Psoas muscle (tissue), 8 donors: Measurements from ENCODE around the gene PTGDS. TPM values are rescaled to one million over a fixed set of nuclear protein-coding genes. Genes with fewer than 3 reads are reported as not detected.

Experiments used
- ATAC-seq, 4 donors: fragments of 200-7000 bp; cut with Tn5 transposase; one replicate each; pipeline ENCODE4 v1.9.1; 2020; ENCODE audit warnings: moderate library complexity in 3 of 4, mild to moderate bottlenecking in 2 of 4
- DNase-seq, 2 donors: peaks; one replicate each; pipeline ENCODE4 v3.0.0-alpha.2; 2020
- H3K27ac ChIP-seq: fragments of 200-600 bp; one replicate; pipeline ENCODE4 v1.8.0; 2022
- H3K27me3 ChIP-seq, 3 donors: fragments of 200-600 bp in 1 of 3; one replicate each; pipeline versions ENCODE4 v1.6.1 to v1.8.0; 2013 to 2022; ENCODE audit warnings: low read length in 2 of 3, mild to moderate bottlenecking in 2 of 3, moderate library complexity in 1 of 3; ENCODE audit not compliant: insufficient read depth in 3 of 3
- H3K36me3 ChIP-seq, 2 donors: fragments of 200-600 bp in 1 of 2; one replicate each; pipeline versions ENCODE4 v1.6.1 to v1.8.0; 2013 to 2022; ENCODE audit warnings: low read depth in 1 of 2, mild to moderate bottlenecking in 1 of 2, moderate library complexity in 1 of 2; ENCODE audit not compliant: insufficient read depth in 1 of 2
- H3K4me1 ChIP-seq: fragments of 200-600 bp; one replicate; pipeline ENCODE4 v1.8.0; 2022
- H3K4me3 ChIP-seq: fragments of 200-600 bp; one replicate; pipeline ENCODE4 v1.8.0; 2022; ENCODE audit warnings: mild to moderate bottlenecking
- H3K9me3 ChIP-seq: fragments of 200-600 bp; one replicate; pipeline ENCODE4 v1.8.0; 2022
- CTCF ChIP-seq: fragments of 200-600 bp; IDR thresholded peaks from one replicate; pipeline ENCODE4 v1.8.0; 2022; ENCODE audit warnings: antibody characterized with exemption
- WGBS, 3 donors: extraction: QIAGEN DNeasy Blood & Tissue Kit; methylation state at CpG; one replicate each; pipeline versions ENCODE4 v1.1.6 to v1.1.7; 2013; 5-methylcytosine and 5-hydroxymethylcytosine counted together
- intact Hi-C, 2 donors: fragments of 100-400 bp; cut with DNase I; formaldehyde crosslinking; loops; one replicate each; pipeline versions ENCODE4 v1.11.0 to v1.14.2; 2022
- polyA plus RNA-seq, 3 donors: library from polyadenylated mRNA; stranded (reverse); fragments of 200-250 nt; gene quantifications; one replicate each; pipeline ENCODE4 v1.2.3, GENCODE V29; 2013
- total RNA-seq, 4 donors: library from RNA; stranded (reverse); fragmentation: NEBNext Ultra II Directional in 2 of 4; extraction: Animal tissue kit (Norgen Biotek cat#: 25700) in 2 of 4; gene quantifications; one replicate each; pipeline versions ENCODE4 v1.2.1 to v1.2.4, GENCODE V29; 2021 to 2023
- donor health status: healthy with polysubstance abuse.
- donor health status: DM: no; HTN: no; CAD: no; lungs with moderate emphysema.
- donor health status: Bipolar disorder and iron deficiency.
- donor health status: healthy.
- donor health status: DM: yes; HTN: yes; CAD: no.
- donor health status: DM: no; HTN: no; CAD: no.
- donor health status: DM: no; HTN: no; CAD: no.
- donor health status: DM: yes; HTN: yes; CAD: no.

PTGDS gene
- total and polyA plus RNA-seq, 7 donors, result 23.3 to 130 (median 37.9) TPM

GRCh38 chr9:136978073-136978864, 965 bp downstream of the PTGDS start:
- peak; percentile 58 to 76 (median 68) for ATAC-seq
- Histone ChIP-seq H3K36me3 (no peaks in the 10 kb centered on the region), H3K4me1 (peaks cover 12% of the 10 kb centered on the region), H3K4me3 (peak overlapping the region; percentile 64), H3K27me3 (peaks cover 0 to 8% (median 6%) of the 10 kb centered on the region in 3 donors), H3K9me3 (no peaks in the 10 kb centered on the region), H3K27ac (no peak overlapping the region)
- 1 to 2% (median 2%) methylated on average over 33 to 78 of the region's 78 CpGs for WGBS, 3 donors
- TF ChIP-seq CTCF, result no peak
- intact Hi-C loops, result no loop called here
- peak; percentile 74 to 89 for DNase-seq

- no peak overlapping the region for H3K4me3 ChIP-seq
- no peak overlapping the region for H3K27ac ChIP-seq
- no peaks in the 10 kb centered on the region for H3K9me3 ChIP-seq
- intact Hi-C loops, result no loop called here
- peaks cover 0 to 16% (median 6%) of the 10 kb centered on the region in 3 donors for H3K27me3 ChIP-seq
- no peak for ATAC-seq
- H3K4me1 ChIP-seq, result peaks cover 12% of the 10 kb centered on the region
- no peaks in the 10 kb centered on the region for H3K36me3 ChIP-seq
- 57 to 63% (median 58%) methylated on average over 26 to 41 of the region's 41 CpGs for whole genome bisulfite sequencing, 3 donors
- DNase-seq, result peak in 1 of 2 donors; percentile 53
- no peak for TF ChIP-seq CTCF
Observed at GRCh38 chr9:136978865-136979544, 1.7 kb downstream of the PTGDS start.

DNA sequence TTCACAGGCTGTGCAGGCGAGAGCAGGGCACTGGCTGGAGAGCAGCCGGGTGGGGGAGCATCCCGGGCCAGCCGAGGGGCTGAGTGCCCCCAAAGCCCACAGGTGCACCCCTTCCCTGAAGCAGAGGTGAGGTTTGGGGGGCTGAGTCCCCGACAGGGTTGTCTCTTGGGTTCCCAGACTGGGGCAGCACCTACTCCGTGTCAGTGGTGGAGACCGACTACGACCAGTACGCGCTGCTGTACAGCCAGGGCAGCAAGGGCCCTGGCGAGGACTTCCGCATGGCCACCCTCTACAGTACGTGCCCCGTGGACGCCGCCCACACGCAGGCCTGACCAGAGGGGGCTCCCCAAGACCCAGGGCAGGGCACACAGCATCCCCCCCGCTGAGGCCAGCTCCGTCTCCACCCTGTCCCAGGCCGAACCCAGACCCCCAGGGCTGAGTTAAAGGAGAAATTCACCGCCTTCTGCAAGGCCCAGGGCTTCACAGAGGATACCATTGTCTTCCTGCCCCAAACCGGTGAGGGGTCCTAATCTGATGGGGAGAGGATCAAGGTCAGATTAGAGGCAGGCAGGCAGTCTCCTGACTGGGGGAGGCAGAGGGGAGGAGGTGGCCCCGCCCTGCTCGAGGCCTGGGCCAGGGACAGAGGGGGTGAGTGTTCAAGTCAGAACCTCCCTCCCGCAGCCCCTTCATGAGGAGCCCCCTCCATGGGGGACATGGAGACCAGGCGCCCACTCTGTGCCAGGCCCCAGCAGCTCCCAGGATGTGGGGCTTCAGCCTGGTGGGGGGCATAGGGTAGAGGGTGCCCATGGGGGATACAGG, 2.7 kb downstream of the PTGDS start:
- Histone ChIP-seq H3K4me1 (peaks cover 12% of the 10 kb centered on the region), H3K27me3 (peaks cover 0 to 25% (median 11%) of the 10 kb centered on the region in 3 donors), H3K4me3 (no peak overlapping the region), H3K27ac (no peak overlapping the region), H3K36me3 (no peaks in the 10 kb centered on the region), H3K9me3 (no peaks in the 10 kb centered on the region)
- ATAC-seq, result no peak
- TF ChIP-seq CTCF, result no peak
- no peak for DNase-seq
- intact Hi-C loops, result no loop called here
- 84 to 87% (median 87%) methylated on average over 25 to 26 of the region's 26 CpGs for WGBS, 3 donors

- Histone ChIP-seq H3K27me3 (peaks cover 0 to 34% (median 16%) of the 10 kb centered on the region in 3 donors), H3K9me3 (no peaks in the 10 kb centered on the region), H3K27ac (peak overlapping the region; percentile 41), H3K4me1 (peaks cover 7% of the 10 kb centered on the region), H3K4me3 (no peak overlapping the region), H3K36me3 (no peaks in the 10 kb centered on the region)
- DNase-seq (no peak), ATAC-seq (no peak)
- TF ChIP-seq CTCF, result no peak
- intact Hi-C loops, result no loop called here
- WGBS, 3 donors, result 73 to 85% (median 80%) methylated on average over 15 to 16 of the region's 16 CpGs
Observed at GRCh38 chr9:136980669-136981478, 3.6 kb downstream of the PTGDS start.
